ENCODE results near the gene LRFN5.

GRCh38 chr14:41642367-41642766 lies 35.7 kb downstream of the LRFN5 start:
- TF ChIP-seq CTCF (IDR thresholded peaks at IDR 0.05; ENCODE audit: low read length) (no peak), EZH2 (optimal IDR thresholded peaks at IDR 0.05; ENCODE audit: low read depth, low read length) (no peak)

Measured in MM.1S (cell line).